GM08714 (cell line): ENCODE data around the gene FUCA1.
"Not testable (repeated sequence)": the region's sequence is repeated elsewhere in the genome, so short reads cannot be mapped to it uniquely, and the experiment has no call there.

ENCODE experiments used
- H3K4me3 ChIP-seq: fragments of 200-500 bp; sonication (Bioruptor generic); 2 replicates; pipeline ENCODE4 v1.5.1; 2014; ENCODE audit warnings: mild to moderate bottlenecking, low read length, inconsistent platforms
- ZNF274 ChIP-seq: IDR thresholded peaks from 2 replicates; pipeline ENCODE4 v1.6.1; 2012; ENCODE audit warnings: mild to moderate bottlenecking, low read depth, low read length

The FUCA1 gene

GRCh38 chr1:23837908-23838307, 30.2 kb downstream of the FUCA1 start:
- no peak for TF ChIP-seq ZNF274

GRCh38 chr1:23836037-23836436, 32.1 kb downstream of the FUCA1 start:
- TF ChIP-seq ZNF274: no peak
- no peak overlapping the region for H3K4me3 ChIP-seq

More at GRCh38 chr1:23837908-23838307, 30.2 kb downstream of the FUCA1 start:
- H3K4me3 ChIP-seq: no peak overlapping the region; the same call in 1 of the 2 replicates

DNA sequence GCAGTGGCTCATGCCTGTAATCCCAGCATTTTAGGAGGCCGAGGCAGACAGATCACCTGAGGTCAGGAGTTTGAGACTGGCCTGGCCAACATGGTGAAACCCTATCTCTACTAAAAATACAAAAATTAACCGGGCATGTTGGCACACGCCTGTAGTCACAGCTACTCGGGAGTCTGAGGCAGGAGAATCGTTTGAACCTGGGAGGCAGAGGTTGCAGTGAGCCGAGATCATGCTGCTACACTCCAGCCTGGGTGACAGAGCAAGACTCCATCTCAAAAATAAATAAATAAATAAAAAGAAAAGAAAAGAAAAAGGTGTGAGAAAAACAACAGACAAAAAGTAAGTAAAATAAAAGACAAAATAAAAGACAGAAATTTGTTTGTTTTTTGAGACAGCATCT, 33.9 kb downstream of the FUCA1 start:
- H3K4me3 ChIP-seq: not testable (repeated sequence)

- no peak overlapping the region for H3K4me3 ChIP-seq
- TF ChIP-seq ZNF274: no peak
Observed at GRCh38 chr1:23827717-23828116, 40.4 kb downstream of the FUCA1 start.

DNA sequence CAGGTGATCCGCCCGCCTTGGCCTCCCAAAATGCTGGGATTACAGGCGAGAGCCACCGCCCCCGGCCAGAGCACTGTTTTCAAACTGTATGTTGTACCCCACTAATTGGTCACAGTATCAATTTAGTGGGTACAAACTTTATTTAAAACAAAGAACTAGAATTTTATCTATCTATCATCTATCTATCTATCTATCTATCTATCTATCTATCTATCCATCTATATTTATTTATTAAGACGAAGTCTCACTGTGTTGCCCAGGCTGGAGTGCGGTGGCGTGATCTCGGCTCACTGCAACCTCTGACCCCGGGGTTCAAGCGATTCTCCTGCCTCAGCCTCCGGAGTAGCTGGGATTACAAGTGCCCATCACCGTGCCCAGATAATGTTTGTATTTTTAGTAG, 41.5 kb downstream of the FUCA1 start:
- not testable (repeated sequence) for H3K4me3 ChIP-seq

- peak overlapping the region; percentile 82; the same call in 1 of the 2 replicates for H3K4me3 ChIP-seq
- TF ChIP-seq ZNF274: no peak
Observed at GRCh38 chr1:23825762-23826522, 42.1 kb downstream of the FUCA1 start.

DNA sequence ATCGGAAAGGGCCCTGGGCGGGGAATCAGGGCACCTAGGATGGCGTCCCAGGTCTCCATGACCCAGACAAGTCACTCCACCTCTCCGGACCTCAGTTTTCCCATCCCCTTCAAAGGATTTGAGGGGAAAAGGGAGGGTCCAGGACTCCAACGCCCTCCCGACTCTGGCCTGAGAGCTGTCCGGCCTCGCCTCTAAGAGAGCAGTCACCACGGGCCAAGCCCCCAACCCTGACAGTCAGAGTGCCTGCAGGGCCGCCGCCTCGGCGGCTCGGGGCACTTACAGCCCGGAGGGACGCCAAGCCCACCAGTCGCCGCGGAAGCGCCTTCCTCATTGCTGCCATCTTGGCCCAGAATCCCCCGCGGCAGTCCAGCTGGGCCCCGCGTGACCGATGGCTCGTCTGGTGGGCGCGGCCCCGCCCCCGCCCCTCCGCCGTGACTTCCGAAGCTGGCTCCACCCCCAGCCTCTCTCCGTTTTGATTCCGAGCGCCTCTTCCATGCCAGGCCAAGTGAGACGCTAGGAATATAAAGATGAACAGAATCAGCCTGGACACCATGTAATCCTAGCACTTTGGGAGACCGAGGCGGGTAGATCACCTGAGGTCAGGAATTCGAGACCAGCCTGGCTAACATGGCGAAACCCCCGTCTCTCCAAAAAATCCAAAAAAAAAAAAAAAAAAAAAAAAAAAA, 42.9 kb downstream of the FUCA1 start, which contains the start of gene HMGCL:
HMGCL (minus strand) TSS at position 354 of the 686 bp plus-strand sequence; CDS start at position 340, 14 bp downstream.
- no peak for TF ChIP-seq ZNF274
- peak within 1 kb of the TSS; percentile 82 for H3K4me3 ChIP-seq

- no peak for TF ChIP-seq ZNF274
- H3K4me3 ChIP-seq: peak overlapping the region; percentile 82
Observed at GRCh38 chr1:23824711-23825075, 43.4 kb downstream of the FUCA1 start.

GRCh38 chr1:23823767-23824166, 44.3 kb downstream of the FUCA1 start:
- TF ChIP-seq ZNF274: no peak
- H3K4me3 ChIP-seq: no peak overlapping the region

GRCh38 chr1:23817633-23818032, 50.5 kb downstream of the FUCA1 start:
- TF ChIP-seq ZNF274: no peak

GRCh38 chr1:23816906-23817305, 51.2 kb downstream of the FUCA1 start:
- H3K4me3 ChIP-seq: no peak overlapping the region
- no peak for TF ChIP-seq ZNF274

More at GRCh38 chr1:23817633-23818032, 50.5 kb downstream of the FUCA1 start:
- no peak overlapping the region for H3K4me3 ChIP-seq

GRCh38 chr1:23816361-23816760, 51.7 kb downstream of the FUCA1 start:
- H3K4me3 ChIP-seq: no peak overlapping the region
- TF ChIP-seq ZNF274: no peak

DNA sequence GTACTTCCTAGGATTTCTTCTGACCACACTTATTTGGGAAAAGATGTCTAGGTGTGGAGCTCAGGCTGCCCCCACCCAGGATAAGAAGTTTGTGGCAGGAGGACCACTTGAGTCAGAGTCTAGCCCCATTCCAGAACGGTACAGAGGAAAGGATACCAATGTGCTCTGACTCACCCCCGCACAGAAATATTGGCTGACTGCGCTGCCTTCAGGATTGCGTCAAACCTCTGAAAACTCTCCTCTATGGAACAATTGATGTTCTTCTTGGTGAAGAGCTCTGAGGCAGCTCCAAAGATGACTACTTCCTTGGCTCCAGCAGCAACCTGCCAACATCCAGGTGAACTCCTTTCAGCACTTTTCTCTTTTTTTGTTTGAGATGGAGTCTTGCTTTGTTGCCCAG, 54.1 kb downstream of the FUCA1 start:
- no peak for TF ChIP-seq ZNF274
- no peak overlapping the region for H3K4me3 ChIP-seq

DNA sequence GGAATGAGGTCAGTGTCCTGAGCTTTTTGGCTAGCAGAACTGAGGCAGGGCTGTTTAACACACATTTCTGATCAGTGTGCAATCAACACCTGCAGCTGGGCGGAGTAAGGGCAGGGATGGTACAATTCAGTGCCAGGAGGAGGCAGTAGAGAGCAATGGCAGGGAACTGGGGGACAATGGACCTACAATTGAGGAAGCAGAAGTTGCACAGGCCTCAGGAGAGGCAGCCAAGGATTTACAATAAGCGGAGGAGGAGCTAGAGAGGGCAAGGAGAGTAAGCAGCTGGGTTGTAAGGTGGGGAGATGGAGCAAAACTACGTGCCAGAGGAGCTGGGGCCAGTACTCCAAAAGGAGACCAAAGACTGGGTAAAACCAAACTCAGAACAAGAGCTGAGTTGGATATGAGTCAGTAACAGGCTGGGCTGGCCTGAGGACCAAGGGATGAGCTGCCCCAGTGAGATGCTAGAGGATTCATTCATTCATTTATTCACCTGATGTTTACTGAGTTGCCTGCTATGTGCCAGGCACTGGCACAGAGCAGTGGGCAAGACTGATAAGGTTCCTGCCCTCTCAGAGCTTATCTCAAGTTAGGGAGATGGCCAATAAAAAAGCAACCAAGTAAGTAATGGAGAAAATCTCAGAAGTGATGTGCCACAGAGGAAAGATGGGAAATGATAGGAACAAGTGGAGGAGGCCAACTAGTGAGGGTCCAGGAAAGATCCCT, 57.1 kb downstream of the FUCA1 start:
- no peak for TF ChIP-seq ZNF274
- no peak overlapping the region for H3K4me3 ChIP-seq

DNA sequence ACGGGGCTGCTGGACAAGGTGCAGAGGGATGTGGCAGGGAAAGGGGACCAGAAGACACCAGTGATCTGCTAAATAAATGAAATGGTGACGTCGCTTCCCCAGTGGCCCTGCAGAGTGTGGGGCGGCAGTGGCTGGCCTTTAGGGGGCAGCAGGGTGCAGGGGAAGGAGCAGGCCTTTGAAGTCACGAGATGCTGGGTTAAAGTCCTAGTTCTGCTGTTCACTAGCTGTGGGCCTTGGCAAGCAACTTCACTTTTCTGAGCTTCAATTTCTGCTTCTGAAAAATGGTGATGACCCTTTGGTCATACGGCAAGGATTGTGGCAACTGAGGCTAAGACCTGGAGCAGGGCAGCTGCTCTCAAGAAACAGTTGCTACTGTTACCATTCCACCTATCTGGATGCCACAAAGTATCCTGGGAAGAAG, 58.3 kb downstream of the FUCA1 start:
- no peak overlapping the region for H3K4me3 ChIP-seq

More for the DNA sequence above, 58.3 kb downstream of the FUCA1 start:
- no peak for TF ChIP-seq ZNF274
